GM19397 (cell line): ENCODE data around the gene SLC25A24.
A peak's percentile ranks its signal among the peaks of the same experiment; 100 is the strongest.
"Not testable (repeated sequence)": the region's sequence is repeated elsewhere in the genome, so short reads cannot be mapped to it uniquely, and the experiment has no call there.

ENCODE experiments used
- ATAC-seq: cut with Tn5 transposase; IDR thresholded peaks from one replicate; pipeline ENCODE4 v1.9.1; 2021; ENCODE audit warnings: mild to moderate bottlenecking, moderate library complexity; ENCODE audit not compliant: unreplicated experiment

The SLC25A24 gene

DNA sequence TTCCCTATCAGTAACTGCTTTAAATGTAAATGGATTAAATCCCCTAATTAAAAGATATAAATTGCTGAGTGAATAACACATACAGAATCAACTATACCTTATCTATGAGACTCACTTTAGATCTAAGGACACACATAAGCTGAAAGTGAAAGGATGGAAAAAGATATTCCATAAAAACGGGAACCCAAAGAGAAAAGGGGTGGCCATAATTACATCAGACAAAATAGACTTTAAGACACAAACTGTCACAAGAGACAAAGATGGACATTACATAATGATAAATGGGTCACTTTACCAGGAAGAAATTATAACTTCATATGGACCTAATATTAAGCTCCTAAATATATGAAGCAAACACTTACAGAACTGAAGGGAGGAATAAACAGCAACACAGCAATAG is 59.2 kb downstream of the SLC25A24 start:
- no peak for ATAC-seq

DNA sequence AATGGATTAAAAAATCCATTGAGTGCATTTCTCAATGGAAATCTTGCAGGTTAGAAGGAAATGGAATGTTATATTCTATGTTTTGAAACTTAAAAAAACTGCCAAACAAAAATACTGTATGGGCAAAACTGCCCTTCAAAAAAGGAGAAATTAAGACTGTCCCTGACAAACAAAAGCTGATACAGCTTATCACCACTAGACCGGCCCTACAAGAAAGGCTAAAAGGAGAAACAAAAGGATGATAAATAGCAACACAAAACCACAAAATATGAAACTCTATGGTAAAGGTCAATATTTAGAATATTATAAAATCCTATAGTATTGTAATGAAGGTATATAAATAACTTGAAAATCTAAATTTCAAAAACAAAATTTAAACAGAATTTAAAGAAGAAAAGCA is 60.0 kb downstream of the SLC25A24 start:
- no peak for ATAC-seq

DNA sequence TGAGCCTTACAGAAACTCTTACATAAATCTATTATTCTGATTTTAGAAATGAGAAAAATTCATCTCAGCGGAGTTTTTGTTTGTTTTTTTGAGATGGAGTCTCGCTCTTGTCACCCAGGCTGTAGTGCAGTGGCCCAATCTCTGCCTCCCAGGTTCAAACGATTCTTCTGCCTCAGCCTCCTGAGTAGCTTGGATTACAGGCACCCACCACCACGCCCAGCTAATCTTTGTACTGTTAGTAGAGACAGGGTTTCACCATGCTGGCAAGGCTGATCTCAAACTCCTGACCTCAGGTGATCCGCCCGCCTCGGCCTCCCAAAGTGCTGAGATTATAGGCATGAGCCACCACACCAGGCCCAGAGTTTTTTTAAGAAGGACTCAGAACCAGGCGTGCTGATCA is 60.6 kb downstream of the SLC25A24 start:
- not testable (repeated sequence) for ATAC-seq

DNA sequence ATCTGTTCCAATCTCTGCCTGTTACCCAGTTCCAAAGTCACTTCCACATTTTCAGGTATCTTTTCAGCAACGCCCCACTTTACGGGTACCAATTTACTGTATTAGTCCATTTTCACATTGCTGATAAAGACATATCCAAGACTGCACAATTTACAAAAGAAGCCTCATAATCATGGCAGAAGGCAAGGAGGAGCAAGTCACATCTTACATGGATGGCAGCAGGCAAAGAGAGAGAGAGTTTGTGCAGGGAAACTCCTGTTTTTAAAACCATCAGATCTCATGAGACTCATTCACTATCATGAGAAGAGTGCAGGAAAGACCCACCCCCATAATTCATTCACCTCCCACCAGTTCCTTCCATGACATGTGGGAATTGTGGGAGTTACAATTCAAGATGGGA is 67.0 kb downstream of the SLC25A24 start:
- not testable (repeated sequence) for ATAC-seq

DNA sequence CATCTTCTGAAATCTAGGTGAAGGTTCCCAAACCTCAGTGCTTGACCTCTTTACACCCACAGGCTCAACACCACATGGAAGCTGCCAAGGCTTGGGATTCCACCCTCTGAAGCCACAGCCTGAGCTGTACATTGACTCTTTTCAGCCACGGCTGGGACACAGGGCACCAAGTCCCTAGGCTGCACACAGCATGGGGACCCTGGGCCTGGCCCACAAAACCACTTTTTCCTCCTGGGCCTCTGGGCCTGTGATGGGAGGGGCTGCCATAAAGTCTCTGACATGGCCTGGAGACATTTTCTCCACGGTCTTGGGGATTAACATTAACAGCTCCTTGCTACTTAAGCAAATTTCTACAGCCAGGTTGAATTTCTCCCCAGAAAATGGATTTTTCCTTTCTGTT is 67.8 kb downstream of the SLC25A24 start:
- ATAC-seq: not testable (repeated sequence)

DNA sequence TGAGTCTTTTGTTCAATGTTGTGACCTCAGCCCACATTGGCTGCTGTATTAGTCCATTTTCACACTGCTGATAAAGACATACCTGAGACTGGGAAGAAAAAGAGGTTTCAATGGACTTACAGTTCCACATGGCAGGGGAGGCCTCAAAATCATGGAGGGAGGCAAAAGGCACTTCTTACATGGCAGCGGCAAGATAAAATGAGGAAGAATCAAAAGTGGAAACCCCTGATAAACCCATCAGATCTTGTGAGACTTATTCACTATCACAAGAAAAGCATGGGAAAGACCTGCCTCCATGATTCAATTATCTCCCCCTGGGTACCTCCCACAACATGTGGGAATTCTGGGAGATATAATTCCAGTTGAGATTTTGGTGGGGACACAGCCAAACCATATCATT is 68.9 kb downstream of the SLC25A24 start:
- ATAC-seq: not testable (repeated sequence)

DNA sequence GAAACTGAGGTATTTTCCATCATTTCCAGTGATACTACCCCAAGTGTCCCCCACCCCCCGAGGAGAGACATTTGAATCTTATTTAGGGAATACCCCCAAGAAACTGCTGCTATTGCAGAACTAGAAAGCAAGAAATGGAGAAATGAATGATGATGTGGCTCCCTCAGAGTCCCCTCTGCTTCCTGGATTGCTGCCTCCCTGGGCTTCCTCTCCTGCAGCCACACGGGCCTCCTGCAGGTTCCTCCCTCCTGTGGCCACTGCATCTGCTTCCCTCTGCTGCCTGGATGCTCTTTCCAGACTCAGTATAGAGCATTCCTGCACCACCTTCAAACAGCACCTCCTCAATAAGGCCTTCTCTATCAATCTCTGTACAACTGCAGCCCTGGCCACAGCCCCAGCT is 69.3 kb downstream of the SLC25A24 start:
- no peak for ATAC-seq

DNA sequence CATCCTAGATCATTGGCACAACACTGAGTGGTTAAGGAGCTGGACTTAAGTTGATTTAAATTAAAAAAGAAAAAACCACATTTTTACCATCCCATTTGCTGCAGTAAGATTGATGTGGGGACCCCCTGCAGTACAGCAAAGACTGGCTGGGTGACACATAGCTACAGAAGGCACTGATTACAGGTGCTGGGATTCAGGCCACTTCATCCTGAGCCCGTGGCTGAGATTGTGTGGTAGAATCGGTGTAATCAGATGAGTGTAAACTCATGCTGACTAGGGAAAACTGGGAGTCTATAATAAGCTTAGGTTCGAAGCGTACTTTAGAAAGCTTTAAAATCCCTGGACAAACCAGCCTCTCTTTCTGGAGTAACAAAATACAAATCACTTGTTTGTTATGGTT is 70.1 kb downstream of the SLC25A24 start:
- no peak for ATAC-seq

DNA sequence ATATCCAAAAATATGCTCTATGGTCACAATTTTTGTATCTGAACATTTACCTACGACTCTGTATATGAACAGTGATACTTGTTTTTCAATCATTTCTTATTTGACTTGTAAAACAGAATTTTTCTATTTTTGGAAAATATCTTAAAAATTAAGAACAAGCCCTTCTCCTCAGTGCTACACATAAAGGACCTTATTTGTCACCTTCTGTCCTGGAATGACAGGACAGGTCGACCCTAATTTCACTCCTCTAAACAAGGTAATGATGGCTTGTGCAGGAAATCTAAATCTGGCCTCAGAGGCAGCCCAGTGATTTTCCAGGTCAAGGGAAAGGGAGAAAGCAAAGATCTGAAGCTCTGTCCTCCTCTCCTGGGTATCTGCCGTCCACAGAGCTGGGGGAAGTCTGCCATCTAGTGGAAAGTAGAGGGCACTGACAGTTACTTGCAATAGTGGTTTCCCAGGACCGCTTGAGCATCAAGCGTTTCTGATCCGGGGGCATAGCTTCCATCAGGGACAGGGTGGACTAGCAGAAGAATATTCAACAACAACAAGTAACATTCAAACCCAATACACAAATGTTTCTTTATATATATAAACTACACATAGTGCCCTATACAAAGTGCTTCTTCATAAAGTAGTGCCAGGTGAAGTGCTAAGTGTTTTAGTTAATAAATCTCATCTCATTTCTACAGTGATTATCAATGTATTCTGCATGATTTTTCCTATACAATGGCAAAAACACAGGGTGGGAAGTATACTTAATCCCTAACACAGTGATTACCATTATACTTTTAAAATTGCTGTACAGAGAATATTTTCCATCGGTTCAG is 74.6 kb downstream of the SLC25A24 start:
- peak; percentile 92 for ATAC-seq

DNA sequence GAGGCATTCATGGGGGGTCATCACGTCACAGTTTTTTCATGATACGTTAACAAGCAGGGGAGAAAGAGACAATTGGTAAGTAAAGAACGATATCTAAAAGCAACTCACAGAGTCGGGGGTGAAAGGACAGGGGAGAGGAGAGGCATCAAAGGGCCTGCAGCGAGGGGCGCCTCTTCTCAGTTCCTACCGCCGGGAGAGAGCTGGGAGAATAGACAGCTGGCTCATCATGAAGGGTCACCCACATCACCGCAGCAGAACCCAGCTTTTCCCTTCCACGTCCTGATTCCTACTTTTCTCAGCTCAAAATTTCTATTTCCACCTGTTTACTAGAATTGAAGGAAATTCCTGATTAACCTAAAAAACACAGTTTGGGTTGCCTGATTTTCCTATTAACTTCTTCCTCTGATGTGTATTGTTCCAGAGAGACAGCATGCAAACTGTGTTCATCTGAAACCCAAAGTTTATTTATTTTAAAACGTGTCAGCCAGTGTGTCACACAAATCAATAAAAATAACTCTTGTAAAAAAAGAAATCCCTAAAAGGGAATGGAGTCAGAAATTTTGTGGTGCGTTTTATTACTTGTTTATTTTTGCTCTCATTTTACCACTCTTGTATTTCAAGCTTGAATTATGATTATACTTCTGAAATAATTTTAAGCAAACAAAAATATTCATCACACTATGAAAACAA is 75.4 kb downstream of the SLC25A24 start:
- ATAC-seq: no peak

DNA sequence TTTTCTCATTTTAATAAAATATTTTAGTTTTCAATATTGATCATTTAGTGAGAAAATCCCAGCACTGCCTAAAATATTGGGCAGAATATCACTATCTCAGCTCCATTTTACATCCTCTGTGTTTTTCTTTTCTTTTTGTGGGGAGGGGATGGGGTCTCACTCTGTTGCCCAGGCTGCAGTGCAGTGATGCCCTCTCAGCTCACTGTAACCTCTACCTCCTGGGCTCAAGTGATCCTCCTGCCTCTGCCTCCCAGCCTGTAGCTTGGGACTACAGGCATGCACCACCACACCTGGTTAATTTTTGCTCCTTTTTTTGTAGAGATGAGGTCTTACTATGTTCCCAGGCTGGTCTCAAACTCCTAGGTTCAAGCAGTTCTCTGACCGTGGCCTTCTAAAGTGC is 76.1 kb downstream of the SLC25A24 start:
- no peak for ATAC-seq

DNA sequence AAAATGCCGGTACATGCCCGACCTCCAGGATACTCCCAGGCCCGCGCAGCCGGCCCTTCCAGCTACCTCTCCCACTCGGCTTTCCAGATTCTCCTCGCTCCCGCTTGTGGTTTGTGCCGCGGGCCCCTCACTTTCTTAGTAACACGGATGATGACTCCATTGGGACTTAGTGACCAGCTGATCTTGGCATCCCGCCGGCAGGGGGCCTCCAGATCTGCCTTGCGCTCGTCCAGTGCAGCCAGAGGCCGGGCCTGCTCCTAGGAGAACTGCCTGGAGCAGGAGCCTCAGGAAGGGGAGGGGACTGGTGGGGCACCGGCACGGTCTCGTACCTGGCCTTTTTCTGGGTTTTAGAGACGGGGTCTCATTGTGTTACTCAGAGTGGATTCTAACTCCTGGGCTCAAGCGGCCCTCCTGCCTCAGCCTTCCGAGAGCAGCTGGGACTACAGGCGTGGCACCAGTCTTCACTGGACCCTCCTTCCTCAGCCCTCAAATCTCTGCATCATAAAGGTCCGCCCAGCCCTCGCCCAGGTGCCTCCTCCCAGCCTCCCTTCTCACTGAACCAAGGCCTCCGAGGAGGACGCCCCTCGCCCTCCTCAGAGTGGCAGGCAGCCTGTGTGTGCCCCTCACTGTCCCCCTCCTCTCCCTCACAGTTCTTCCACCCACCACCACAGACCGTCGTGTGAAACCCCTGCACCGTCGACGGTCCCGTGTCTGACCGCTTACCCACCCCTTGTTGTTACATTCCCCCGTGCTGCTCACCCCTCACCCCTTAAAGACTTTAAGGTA is 78.6 kb downstream of the SLC25A24 start:
- no peak for ATAC-seq

DNA sequence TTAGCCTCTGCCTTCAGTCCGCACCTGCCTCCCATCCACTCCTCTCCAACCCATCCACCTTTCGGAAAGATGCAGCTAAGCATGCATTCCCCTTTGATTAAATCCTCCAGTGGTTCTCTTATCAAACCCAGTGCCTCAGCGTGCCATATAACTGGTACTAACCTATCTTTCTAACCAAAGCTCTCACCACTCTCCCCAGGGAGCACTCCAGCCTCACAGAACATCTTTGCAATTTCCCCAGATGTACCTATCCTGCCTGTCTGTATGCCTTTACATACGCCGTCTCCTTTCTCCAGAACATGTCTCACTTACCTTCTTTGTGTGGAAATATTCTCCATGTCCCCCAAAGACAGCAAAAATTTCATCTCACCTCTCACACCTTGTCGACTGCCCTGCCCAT is 80.0 kb downstream of the SLC25A24 start:
- no peak for ATAC-seq

DNA sequence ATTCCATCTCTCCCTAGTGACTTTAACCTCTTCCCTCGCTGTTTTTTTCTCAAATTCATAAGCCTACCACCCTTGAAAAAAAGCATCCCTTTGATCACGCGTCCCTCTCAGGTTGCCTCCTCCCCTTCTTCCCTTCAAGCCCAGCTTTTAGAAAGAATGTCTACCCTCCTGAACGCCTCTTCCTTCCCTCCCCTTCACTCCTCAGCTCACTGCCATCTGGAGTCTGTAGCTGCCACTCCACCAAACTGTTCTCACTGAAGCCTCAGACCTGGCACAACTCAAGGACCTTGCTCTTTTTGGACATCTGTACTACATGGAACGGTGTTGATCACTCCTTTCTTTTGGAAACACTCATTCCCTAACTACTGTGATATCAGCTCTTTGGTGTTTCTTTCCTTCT is 80.6 kb downstream of the SLC25A24 start:
- no peak for ATAC-seq

DNA sequence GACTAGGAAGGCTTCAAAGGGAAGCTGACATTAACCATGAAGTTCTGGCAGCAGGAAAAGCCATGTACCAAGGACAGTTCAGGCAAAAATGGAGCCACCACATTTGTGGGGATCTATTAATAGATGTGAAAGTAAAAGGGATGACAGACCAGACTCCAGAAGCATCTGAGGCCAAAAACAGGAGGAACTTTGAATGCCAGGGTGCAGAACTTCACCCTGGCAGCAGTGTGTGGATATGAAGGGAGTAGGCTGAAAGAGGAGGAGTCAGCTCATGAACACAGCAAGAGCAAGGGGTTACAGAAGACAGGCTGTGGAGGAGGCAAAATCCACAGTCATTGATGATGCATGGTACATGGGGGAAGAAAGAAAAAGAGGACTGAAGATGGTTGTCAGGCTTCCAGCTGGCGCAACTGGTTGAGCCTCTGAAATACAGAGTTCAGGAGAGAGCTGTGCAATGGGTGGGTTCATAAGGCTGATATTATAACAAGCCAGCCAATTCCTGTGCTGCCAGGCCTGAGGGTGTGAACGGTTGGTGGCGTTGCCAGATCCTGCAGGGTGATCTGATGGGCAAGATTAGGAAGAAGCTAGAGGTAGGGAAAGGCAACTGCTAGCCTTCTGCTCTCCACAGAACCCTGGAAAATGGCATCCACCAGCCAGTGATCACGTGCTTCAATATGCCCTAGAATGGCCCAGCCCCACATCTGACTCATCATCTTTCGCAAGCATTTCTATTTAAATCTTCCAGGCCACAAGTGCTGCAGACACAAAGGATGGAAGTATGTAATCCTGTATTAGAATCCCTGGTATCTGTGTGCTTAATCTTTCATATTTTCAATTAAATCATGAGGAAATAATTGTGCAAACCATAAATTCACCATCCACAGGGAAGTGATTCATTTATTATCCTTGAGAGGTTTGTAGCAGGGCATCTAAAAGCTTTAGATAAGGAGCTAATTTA is 81.9 kb downstream of the SLC25A24 start:
- ATAC-seq: no peak

DNA sequence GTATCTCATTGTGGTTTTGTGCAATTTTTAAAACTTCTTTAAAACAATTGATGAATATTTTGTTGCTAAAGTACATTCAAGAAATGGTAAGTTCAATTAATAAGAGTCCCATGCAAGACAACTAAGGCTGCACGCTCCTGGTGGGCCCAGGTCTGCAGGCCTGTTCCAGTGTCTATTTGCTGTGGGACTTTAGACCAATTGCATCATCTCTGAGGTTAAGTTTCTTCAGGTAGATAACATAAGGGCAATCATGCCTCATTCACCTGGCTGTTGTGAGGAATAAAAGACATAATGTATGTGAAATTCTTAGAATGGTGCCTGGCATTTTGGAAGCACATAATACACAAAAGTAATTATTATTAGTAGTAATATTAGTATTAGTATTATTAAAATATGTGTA is 82.9 kb downstream of the SLC25A24 start:
- no peak for ATAC-seq

DNA sequence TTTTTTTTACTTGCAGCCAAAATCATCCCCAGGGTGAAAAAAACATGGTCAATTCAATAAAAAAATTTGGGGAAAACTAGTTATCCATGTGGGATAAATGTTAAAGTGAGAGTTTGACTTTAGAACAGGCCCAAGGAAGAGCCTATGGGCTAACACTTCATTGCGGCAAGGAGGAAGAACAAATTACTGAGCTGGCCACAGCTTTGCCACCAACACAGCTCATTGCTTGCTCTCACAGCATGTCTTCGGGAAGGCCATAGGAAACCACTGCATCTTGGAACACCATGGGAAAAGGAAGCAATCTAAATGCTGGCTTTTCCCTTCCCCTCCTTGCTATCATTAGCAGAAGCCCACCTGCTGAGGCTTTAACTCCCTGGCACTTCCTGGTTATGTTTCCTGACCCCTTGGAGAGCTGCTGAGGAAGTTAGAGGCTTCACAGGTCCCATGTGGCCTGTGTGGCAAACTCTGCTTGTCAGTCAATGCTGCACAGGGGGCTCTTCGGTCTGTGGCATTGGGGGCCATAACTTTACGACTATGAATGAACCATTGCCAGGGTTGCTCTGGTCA is 86.0 kb downstream of the SLC25A24 start:
- ATAC-seq: no peak

DNA sequence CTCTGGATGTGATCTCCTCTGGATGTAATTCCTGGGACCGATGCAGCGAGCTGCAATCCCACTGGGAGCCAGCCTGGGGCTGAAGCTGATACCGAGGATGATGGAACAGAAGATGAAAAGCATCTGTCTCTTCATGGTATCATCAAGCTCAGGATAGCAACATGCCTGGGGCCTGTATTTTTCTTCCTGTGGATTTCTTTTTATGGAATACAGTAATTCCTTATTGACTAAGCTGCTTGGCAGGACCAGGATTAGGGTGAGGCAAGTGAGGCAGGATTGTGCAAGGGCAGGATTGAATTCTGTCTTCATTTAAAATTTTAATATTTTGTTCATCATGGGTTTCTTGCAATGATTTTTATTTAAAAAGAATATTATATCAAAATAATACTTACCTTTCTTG is 86.6 kb downstream of the SLC25A24 start:
- ATAC-seq: no peak

DNA sequence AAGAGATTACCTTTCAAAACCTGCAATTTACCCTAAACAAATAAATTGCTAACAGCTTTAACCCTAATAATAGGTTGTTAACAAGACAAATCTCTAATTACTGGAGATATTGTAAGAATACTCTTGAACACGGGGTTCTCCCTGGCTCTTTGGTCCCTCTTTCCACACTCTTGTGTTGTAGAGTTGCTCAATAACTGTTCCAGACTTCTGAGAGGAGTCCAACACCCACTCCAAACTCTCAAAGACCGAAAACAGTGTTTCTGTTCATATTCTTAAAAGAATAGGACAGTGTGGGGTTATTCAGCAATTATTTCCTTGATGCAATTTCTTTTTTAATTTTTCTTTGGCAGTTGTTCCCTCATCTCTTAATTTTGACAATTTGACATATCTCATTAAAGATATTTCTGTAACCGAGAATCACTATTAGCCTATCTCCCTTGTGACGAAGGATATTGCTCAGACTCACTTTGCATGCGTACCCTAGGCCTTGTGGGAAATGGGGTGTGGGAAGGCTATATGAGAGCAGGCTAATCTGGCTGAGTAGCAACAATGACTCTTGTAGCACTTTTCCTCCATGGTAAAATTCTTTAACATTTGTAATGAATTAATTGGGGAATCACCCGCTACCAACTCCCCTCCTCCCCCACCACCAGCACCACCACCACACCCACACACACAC is 90.7 kb downstream of the SLC25A24 start:
- ATAC-seq: no peak

DNA sequence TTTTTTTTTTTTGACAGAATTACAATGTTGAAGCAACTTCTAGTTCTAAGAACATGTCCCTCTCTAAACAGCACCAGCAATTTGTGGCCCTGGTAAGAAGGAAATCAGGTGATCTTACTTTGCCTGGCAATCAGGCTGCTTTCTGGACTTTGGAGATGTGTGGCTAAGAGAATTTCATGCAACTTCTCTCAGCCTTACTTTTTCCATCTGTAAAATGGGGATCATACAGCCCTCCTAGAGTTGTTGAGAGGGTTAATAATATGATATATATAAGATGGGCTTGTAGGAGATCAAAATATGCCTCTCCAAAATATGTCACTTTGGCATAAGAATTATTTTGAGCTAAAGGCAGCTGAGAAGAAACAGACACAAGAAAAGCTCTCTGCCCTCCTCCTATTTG is 92.0 kb downstream of the SLC25A24 start:
- no peak for ATAC-seq
